ENCODE measurements around the gene PGGT1B. TPM values are rescaled to one million over a fixed set of nuclear protein-coding genes. Genes with fewer than 3 reads are reported as not detected.

Gene PGGT1B
- polyA plus RNA-seq, 1 of the 3 experiments (the other 2 are of a cell fraction): 0.69 TPM

DNA sequence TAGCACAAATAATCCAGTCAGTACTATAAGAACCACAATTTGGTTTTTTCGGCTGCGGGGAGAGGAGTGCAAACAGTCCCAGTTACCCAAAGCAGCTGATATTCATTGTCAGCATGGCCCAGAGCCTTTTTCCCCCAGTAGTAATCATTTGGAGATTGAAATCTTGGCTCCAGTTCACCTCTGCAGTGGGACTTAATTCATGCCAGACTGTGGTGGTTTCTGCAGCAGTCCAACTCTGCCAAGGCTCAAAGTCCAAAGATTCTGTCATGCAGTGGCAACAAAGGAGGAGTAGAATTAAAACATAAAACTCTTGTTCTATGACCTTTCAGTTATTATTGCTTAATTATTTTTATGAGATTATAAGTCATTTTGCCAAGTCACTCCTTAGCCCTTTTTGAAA lies 68.0 kb downstream of the PGGT1B start (continued):
- peak; percentile 65; the same call in 1 of the 2 replicates for TF ChIP-seq MXI1 (IDR thresholded peaks at IDR 0.05; ENCODE audit: low read depth, low read length)
- 0 out of 2 replicates have a peak, but pooled peaks have one; percentile 19 for TF ChIP-seq FOXJ3 (CRISPR knock-in tag; IDR thresholded peaks at IDR 0.05)
- TF ChIP-seq ELF1 (IDR thresholded peaks at IDR 0.05): no peak
- no peak for TF ChIP-seq JUND (IDR thresholded peaks at IDR 0.05)

DNA sequence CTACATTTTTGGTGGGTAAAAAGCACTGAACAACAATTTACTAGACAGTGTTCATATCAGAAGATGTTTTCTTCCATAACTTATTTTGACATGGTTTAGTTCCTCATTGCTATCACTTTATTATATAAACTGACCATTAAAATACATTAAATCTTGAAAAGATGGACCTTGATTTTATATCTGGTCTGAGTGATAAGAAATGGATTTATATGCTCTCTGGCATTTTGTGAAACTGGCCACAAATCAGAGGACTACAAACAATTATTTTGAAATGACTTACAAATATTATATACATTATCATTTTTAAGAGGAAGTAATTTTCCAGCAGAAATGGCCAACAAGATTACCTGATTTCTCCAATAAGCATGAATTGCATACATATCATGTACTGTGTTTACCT lies 69.4 kb downstream of the PGGT1B start:
- Histone ChIP-seq H4K20me1 (ENCODE audit: insufficient read depth) (no peaks in the 10 kb centered on the region), H2AFZ (ENCODE audit: low read depth) (no peak overlapping the region), H3K79me2 (ENCODE audit: insufficient read depth) (no peaks in the 10 kb centered on the region), H3K27ac (ENCODE audit: low read depth in 2 of 2, low read length in 1 of 2) (no peak overlapping the region; a peak in 1 of 4 replicates), H3K4me3 (ENCODE audit: low read depth in 2 of 2, low read length in 1 of 2) (no peak overlapping the region), H3K27me3 (ENCODE audit: insufficient read depth) (no peaks in the 10 kb centered on the region), H3K9me3 (no peaks in the 10 kb centered on the region), H3K4me2 (no peak overlapping the region), H3K9me2 (no peaks in the 10 kb centered on the region), H3K9ac (no peak overlapping the region), H3K4me1 (ENCODE audit: control insufficient read depth in 1 of 2, insufficient read depth in 2 of 2, low read depth in 1 of 2, low read length in 1 of 2) (peaks cover 0 to 17% of the 10 kb centered on the region in 2 experiments; a peak in 2 of 4 replicates), H3F3A (replicated peaks; ENCODE audit: insufficient read depth) (peaks cover 3% of the 10 kb centered on the region), H3K36me3 (replicated peaks in 1 of 2; ENCODE audit: control insufficient read depth in 1 of 2, insufficient read depth in 2 of 2, low read length in 1 of 2) (no peaks in the 10 kb centered on the region)
- ChIA-PET POLR2A (no interaction called here), CTCF (interaction anchor here (0.6 to 1.4 kb wide), 2 partner anchors 12 to 13 kb away, joined by 3 to 11 read pairs; no protein-coding TSS in a partner anchor)
- TF ChIP-seq EZH2phosphoT487 (IDR thresholded peaks at IDR 0.05; ENCODE audit: borderline replicate concordance, low read depth) (no peak), NFIC (IDR thresholded peaks at IDR 0.05; ENCODE audit: borderline replicate concordance) (no peak), GATA2 (CRISPR knock-in tag; IDR thresholded peaks at IDR 0.05) (peak; percentile 56; the same call in 1 of the 2 replicates), RCOR1 (IDR thresholded peaks at IDR 0.05; ENCODE audit: low read length) (no peak), EP300 (IDR thresholded peaks at IDR 0.05; ENCODE audit: borderline replicate concordance in 1 of 2, low read depth in 1 of 2, low read length in 1 of 2) (peak in 1 of 2 experiments; percentile 56; a peak in 1 of 4 replicates), MXI1 (IDR thresholded peaks at IDR 0.05; ENCODE audit: low read depth, low read length) (no peak), POLR2AphosphoS5 (IDR thresholded peaks at IDR 0.05; ENCODE audit: low read depth, low read length) (no peak), FOXJ3 (CRISPR knock-in tag; IDR thresholded peaks at IDR 0.05) (no peak), YY1 (IDR thresholded peaks at IDR 0.05; ENCODE audit: low read depth) (no peak), TCF12 (IDR thresholded peaks at IDR 0.05) (no peak)
- TF ChIP-seq, protein P1, sequence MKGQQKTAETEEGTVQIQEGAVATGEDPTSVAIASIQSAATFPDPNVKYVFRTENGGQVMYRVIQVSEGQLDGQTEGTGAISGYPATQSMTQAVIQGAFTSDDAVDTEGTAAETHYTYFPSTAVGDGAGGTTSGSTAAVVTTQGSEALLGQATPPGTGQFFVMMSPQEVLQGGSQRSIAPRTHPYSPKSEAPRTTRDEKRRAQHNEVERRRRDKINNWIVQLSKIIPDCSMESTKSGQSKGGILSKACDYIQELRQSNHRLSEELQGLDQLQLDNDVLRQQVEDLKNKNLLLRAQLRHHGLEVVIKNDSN (IDR thresholded peaks at IDR 0.05; ENCODE audit: borderline replicate concordance, low read depth): no peak
- TF ChIP-seq, protein P2, sequence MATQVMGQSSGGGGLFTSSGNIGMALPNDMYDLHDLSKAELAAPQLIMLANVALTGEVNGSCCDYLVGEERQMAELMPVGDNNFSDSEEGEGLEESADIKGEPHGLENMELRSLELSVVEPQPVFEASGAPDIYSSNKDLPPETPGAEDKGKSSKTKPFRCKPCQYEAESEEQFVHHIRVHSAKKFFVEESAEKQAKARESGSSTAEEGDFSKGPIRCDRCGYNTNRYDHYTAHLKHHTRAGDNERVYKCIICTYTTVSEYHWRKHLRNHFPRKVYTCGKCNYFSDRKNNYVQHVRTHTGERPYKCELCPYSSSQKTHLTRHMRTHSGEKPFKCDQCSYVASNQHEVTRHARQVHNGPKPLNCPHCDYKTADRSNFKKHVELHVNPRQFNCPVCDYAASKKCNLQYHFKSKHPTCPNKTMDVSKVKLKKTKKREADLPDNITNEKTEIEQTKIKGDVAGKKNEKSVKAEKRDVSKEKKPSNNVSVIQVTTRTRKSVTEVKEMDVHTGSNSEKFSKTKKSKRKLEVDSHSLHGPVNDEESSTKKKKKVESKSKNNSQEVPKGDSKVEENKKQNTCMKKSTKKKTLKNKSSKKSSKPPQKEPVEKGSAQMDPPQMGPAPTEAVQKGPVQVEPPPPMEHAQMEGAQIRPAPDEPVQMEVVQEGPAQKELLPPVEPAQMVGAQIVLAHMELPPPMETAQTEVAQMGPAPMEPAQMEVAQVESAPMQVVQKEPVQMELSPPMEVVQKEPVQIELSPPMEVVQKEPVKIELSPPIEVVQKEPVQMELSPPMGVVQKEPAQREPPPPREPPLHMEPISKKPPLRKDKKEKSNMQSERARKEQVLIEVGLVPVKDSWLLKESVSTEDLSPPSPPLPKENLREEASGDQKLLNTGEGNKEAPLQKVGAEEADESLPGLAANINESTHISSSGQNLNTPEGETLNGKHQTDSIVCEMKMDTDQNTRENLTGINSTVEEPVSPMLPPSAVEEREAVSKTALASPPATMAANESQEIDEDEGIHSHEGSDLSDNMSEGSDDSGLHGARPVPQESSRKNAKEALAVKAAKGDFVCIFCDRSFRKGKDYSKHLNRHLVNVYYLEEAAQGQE (IDR thresholded peaks at IDR 0.05; ENCODE audit: low read depth, low read length): no peak
- DNase-seq: no peak
